ENCODE data around the gene C1QTNF12.

Gene C1QTNF12

GRCh38 chr1:1281533-1282321 is 35.2 kb upstream of the C1QTNF12 start:
- no peak for DNase-seq

GRCh38 chr1:1280782-1281481 is 34.4 kb upstream of the C1QTNF12 start:
- no peak for DNase-seq

GRCh38 chr1:1279028-1279427 is 32.5 kb upstream of the C1QTNF12 start:
- no peak for DNase-seq

- no peak for DNase-seq
Observed at GRCh38 chr1:1278620-1279019, 32.1 kb upstream of the C1QTNF12 start.

GRCh38 chr1:1275836-1276235 is 29.3 kb upstream of the C1QTNF12 start:
- no peak for DNase-seq

GRCh38 chr1:1274931-1275431 is 28.5 kb upstream of the C1QTNF12 start:
- DNase-seq: no peak

GRCh38 chr1:1274299-1274930 is 27.9 kb upstream of the C1QTNF12 start:
- DNase-seq: no peak

GRCh38 chr1:1273512-1274298 is 27.2 kb upstream of the C1QTNF12 start, which contains the start of gene UBE2J2:
UBE2J2 (minus strand) TSS chr1:1273854; CDS start chr1:1267992, 5,862 bp downstream.
- peak; percentile 95 for DNase-seq

GRCh38 chr1:1273209-1273511 is 26.6 kb upstream of the C1QTNF12 start:
- no peak for DNase-seq

GRCh38 chr1:1272341-1273208 is 26.1 kb upstream of the C1QTNF12 start:
- peak; percentile 13 for DNase-seq

- no peak for DNase-seq
Observed at GRCh38 chr1:1270813-1271212, 24.3 kb upstream of the C1QTNF12 start.

- no peak for DNase-seq
Observed at GRCh38 chr1:1268284-1268682, 21.8 kb upstream of the C1QTNF12 start.

GRCh38 chr1:1267488-1268283 is 21.2 kb upstream of the C1QTNF12 start:
- DNase-seq: no peak

GRCh38 chr1:1264868-1265272 is 18.3 kb upstream of the C1QTNF12 start:
- peak; percentile 26 for DNase-seq

- no peak for DNase-seq
Observed at GRCh38 chr1:1264026-1264425, 17.5 kb upstream of the C1QTNF12 start.

- no peak for DNase-seq
Observed at GRCh38 chr1:1262758-1263157, 16.2 kb upstream of the C1QTNF12 start.

- DNase-seq: no peak
Observed at GRCh38 chr1:1262071-1262470, 15.5 kb upstream of the C1QTNF12 start.

- no peak for DNase-seq
Observed at GRCh38 chr1:1260843-1261560, 14.5 kb upstream of the C1QTNF12 start.

- no peak for DNase-seq
Observed at GRCh38 chr1:1259951-1260600, 13.6 kb upstream of the C1QTNF12 start.

- no peak for DNase-seq
Observed at GRCh38 chr1:1259540-1259939, 13.0 kb upstream of the C1QTNF12 start.

All from CD4-positive, alpha-beta T cell treated with Interleukin-17A for 4 hours (primary cell).